ENCODE data around the gene PSME3. TPM values are rescaled to one million over a fixed set of nuclear protein-coding genes. Genes with fewer than 3 reads are reported as not detected.

Gene PSME3
- total RNA-seq, 2 donors from 2014 or later = 41.2 to 51.6 TPM

GRCh38 chr17:42835732-42836131 lies 2.5 kb downstream of the PSME3 start:
- no peak overlapping the region for H3K4me3 ChIP-seq
- intact Hi-C loops (cut with DNase I) = no loop called here

GRCh38 chr17:42841975-42842685 lies 8.9 kb downstream of the PSME3 start:
- intact Hi-C loops (cut with DNase I) = no loop called here
- ATAC-seq = no peak
- H3K36me3 ChIP-seq (replicated peaks in 1 of 2; ENCODE audit: insufficient read depth in 1 of 2, low read depth in 2 of 2) = peaks cover 21 to 52% of the 10 kb centered on the region in 2 donors
- TF ChIP-seq CTCF (IDR thresholded peaks at IDR 0.05) = no peak
- TF ChIP-seq POLR2A (IDR thresholded peaks at IDR 0.05) = no peak
- H3K4me3 ChIP-seq = no peak overlapping the region
- DNase-seq = no peak
- 72 to 78% methylated on average over 11 of the region's 11 CpGs for WGBS, 2 donors
- no peaks in the 10 kb centered on the region for H3K9me3 ChIP-seq
- peaks cover 4% of the 10 kb centered on the region for H3K4me1 ChIP-seq
- H3K27ac ChIP-seq = no peak overlapping the region
- no peaks in the 10 kb centered on the region for H3K27me3 ChIP-seq

More at GRCh38 chr17:42835732-42836131, 2.5 kb downstream of the PSME3 start:
- Histone ChIP-seq H3K4me1 (peaks cover 29% of the 10 kb centered on the region), H3K36me3 (replicated peaks in 1 of 2; ENCODE audit: insufficient read depth in 1 of 2, low read depth in 2 of 2) (peaks cover 7 to 31% of the 10 kb centered on the region in 2 donors), H3K9me3 (no peaks in the 10 kb centered on the region), H3K27me3 (no peaks in the 10 kb centered on the region), H3K27ac (no peak overlapping the region)
- DNase-seq = no peak
- WGBS, 2 donors = 92 to 93% methylated on average over 6 of the region's 6 CpGs
- ATAC-seq = no peak
- no peak for TF ChIP-seq CTCF (IDR thresholded peaks at IDR 0.05)
- TF ChIP-seq POLR2A (IDR thresholded peaks at IDR 0.05) = no peak

GRCh38 chr17:42843358-42843934 lies 10.2 kb downstream of the PSME3 start:
- intact Hi-C loops (cut with DNase I) = no loop called here
- Histone ChIP-seq H3K36me3 (replicated peaks in 1 of 2; ENCODE audit: insufficient read depth in 1 of 2, low read depth in 2 of 2) (peaks cover 21 to 43% of the 10 kb centered on the region in 2 donors), H3K4me1 (peaks cover 4% of the 10 kb centered on the region), H3K9me3 (no peaks in the 10 kb centered on the region), H3K27me3 (no peaks in the 10 kb centered on the region), H3K27ac (no peak overlapping the region), H3K4me3 (no peak overlapping the region)
- DNase-seq (peak; percentile 47 to 64 (median 58)), ATAC-seq (peak; percentile 83)
- WGBS, 2 donors = 30 to 38% methylated on average over 6 of the region's 6 CpGs
- TF ChIP-seq POLR2A (IDR thresholded peaks at IDR 0.05) = no peak
- TF ChIP-seq CTCF (IDR thresholded peaks at IDR 0.05) = peak; percentile 66 to 98 (median 95)

- 68 to 71% methylated on average over 4 of the region's 4 CpGs for whole genome bisulfite sequencing, 2 donors
- intact Hi-C loops (cut with DNase I) = no loop called here
- Histone ChIP-seq H3K4me1 (peaks cover 5% of the 10 kb centered on the region), H3K4me3 (no peak within 1 kb of the TSS), H3K36me3 (replicated peaks in 1 of 2; ENCODE audit: insufficient read depth in 1 of 2, low read depth in 2 of 2) (peaks cover 15 to 35% of the 10 kb centered on the region in 2 donors), H3K27me3 (no peaks in the 10 kb centered on the region), H3K27ac (no peak within 1 kb of the TSS), H3K9me3 (no peaks in the 10 kb centered on the region)
- ATAC-seq = no peak
- TF ChIP-seq CTCF (IDR thresholded peaks at IDR 0.05) (no peak), POLR2A (IDR thresholded peaks at IDR 0.05) (no peak)
- no peak for DNase-seq
Measured at GRCh38 chr17:42844271-42844670, 11.1 kb downstream of the PSME3 start, which contains the start of gene AOC2. AOC2 (plus strand) TSS chr17:42844580; CDS start chr17:42844627, 47 bp downstream.

All from body of pancreas (tissue), 4 donors.